ENCODE data around the gene TBX4. TPM values are rescaled to one million over a fixed set of nuclear protein-coding genes. Genes with fewer than 3 reads are reported as not detected.

TBX4 gene
- total RNA-seq, 1 experiment from 2014 or later = not detected

- ATAC-seq (no peak), DNase-seq (no peak)
- BruUV-seq (replicated peaks) = no TSS peak
- ChIA-PET POLR2A (ENCODE audit: unreplicated experiment) (interaction anchor here (0.6 kb wide), 1 partner anchor 84 kb away, joined by 7 read pairs; no protein-coding TSS in a partner anchor), CTCF (no interaction called here)
- no peaks in the 10 kb centered on the region for H4K20me1 ChIP-seq (ENCODE audit: low read length)
- no peaks in the 10 kb centered on the region for H3K79me2 ChIP-seq (ENCODE audit: low read length)
- H3K36me3 ChIP-seq (ENCODE audit: low read depth, low read length) = 0 out of 2 replicates have a peak, but pooled peaks cover 3% of the 10 kb centered on the region
- H3F3A ChIP-seq (ENCODE audit: low read length, unreplicated experiment) = no peaks in the 10 kb centered on the region
- no peak overlapping the region; the same call in 1 of the 2 replicates for H2AFZ ChIP-seq (ENCODE audit: low read length)
- H3K9ac ChIP-seq (ENCODE audit: low read length) = no peak overlapping the region
- TF ChIP-seq EZH2 (IDR thresholded peaks at IDR 0.05; ENCODE audit: low read length, unreplicated experiment) = no peak
- TF ChIP-seq CTCF (conservative IDR thresholded peaks at IDR 0.05; ENCODE audit: low read depth, low read length) = no peak
- TF ChIP-seq EZH2phosphoT487 (IDR thresholded peaks at IDR 0.05; ENCODE audit: borderline replicate concordance, low read length) = no peak
- intact Hi-C loops (cut with micrococcal nuclease) = no loop called here
- H3K27ac ChIP-seq (ENCODE audit: low read length) = no peak overlapping the region
- H3K4me1 ChIP-seq (ENCODE audit: insufficient read depth, low read length) = peaks cover 12% of the 10 kb centered on the region
- H3K9me2 ChIP-seq (replicated peaks; ENCODE audit: low read length) = no peaks in the 10 kb centered on the region
- H3K4me3 ChIP-seq (ENCODE audit: low read length) = no peak overlapping the region
- no peak overlapping the region for H3K4me2 ChIP-seq (ENCODE audit: low read length)
- no peaks in the 10 kb centered on the region for H3K27me3 ChIP-seq (ENCODE audit: low read length)
- 0 out of 2 replicates have a peak, but pooled peaks cover 3% of the 10 kb centered on the region for H3K9me3 ChIP-seq (ENCODE audit: low read length)
Observed at GRCh38 chr17:61442136-61442775, 10.0 kb upstream of the TBX4 start.

- Histone ChIP-seq H3K27me3 (ENCODE audit: low read length) (no peaks in the 10 kb centered on the region), H3K79me2 (ENCODE audit: low read length) (no peaks in the 10 kb centered on the region), H3K9me3 (ENCODE audit: low read length) (no peaks in the 10 kb centered on the region), H3F3A (ENCODE audit: low read length, unreplicated experiment) (no peaks in the 10 kb centered on the region), H2AFZ (ENCODE audit: low read length) (no peak overlapping the region), H3K4me2 (ENCODE audit: low read length) (no peak overlapping the region), H3K9ac (ENCODE audit: low read length) (no peak overlapping the region), H3K4me3 (ENCODE audit: low read length) (no peak overlapping the region), H3K36me3 (ENCODE audit: low read depth, low read length) (no peaks in the 10 kb centered on the region), H3K4me1 (ENCODE audit: insufficient read depth, low read length) (peaks cover 12% of the 10 kb centered on the region), H3K27ac (ENCODE audit: low read length) (no peak overlapping the region), H3K9me2 (replicated peaks; ENCODE audit: low read length) (no peaks in the 10 kb centered on the region), H4K20me1 (ENCODE audit: low read length) (no peaks in the 10 kb centered on the region)
- no peak for TF ChIP-seq EZH2 (IDR thresholded peaks at IDR 0.05; ENCODE audit: low read length, unreplicated experiment)
- no peak for TF ChIP-seq CTCF (conservative IDR thresholded peaks at IDR 0.05; ENCODE audit: low read depth, low read length)
- no peak for TF ChIP-seq EZH2phosphoT487 (IDR thresholded peaks at IDR 0.05; ENCODE audit: borderline replicate concordance, low read length)
- CTCF ChIA-PET = no interaction called here
- DNase-seq (no peak), ATAC-seq (no peak)
- POLR2A ChIA-PET (ENCODE audit: unreplicated experiment) = interaction anchor here (0.6 kb wide), 1 partner anchor 84 kb away, joined by 7 read pairs; no protein-coding TSS in a partner anchor
- BruUV-seq (replicated peaks) = no TSS peak
- intact Hi-C loops (cut with micrococcal nuclease) = no loop called here
Observed at GRCh38 chr17:61442878-61443474, 9.2 kb upstream of the TBX4 start.

- Histone ChIP-seq H3K4me1 (ENCODE audit: insufficient read depth, low read length) (peaks cover 12% of the 10 kb centered on the region), H3K9me3 (ENCODE audit: low read length) (no peaks in the 10 kb centered on the region), H3K4me3 (ENCODE audit: low read length) (no peak overlapping the region), H3K27me3 (ENCODE audit: low read length) (no peaks in the 10 kb centered on the region), H3K36me3 (ENCODE audit: low read depth, low read length) (no peaks in the 10 kb centered on the region), H3K9ac (ENCODE audit: low read length) (no peak overlapping the region), H3K79me2 (ENCODE audit: low read length) (no peaks in the 10 kb centered on the region), H3F3A (ENCODE audit: low read length, unreplicated experiment) (no peaks in the 10 kb centered on the region), H3K9me2 (replicated peaks; ENCODE audit: low read length) (no peaks in the 10 kb centered on the region), H4K20me1 (ENCODE audit: low read length) (no peaks in the 10 kb centered on the region), H2AFZ (ENCODE audit: low read length) (no peak overlapping the region), H3K4me2 (ENCODE audit: low read length) (no peak overlapping the region), H3K27ac (ENCODE audit: low read length) (no peak overlapping the region)
- no peak for TF ChIP-seq EZH2phosphoT487 (IDR thresholded peaks at IDR 0.05; ENCODE audit: borderline replicate concordance, low read length)
- no peak for TF ChIP-seq CTCF (conservative IDR thresholded peaks at IDR 0.05; ENCODE audit: low read depth, low read length)
- TF ChIP-seq EZH2 (IDR thresholded peaks at IDR 0.05; ENCODE audit: low read length, unreplicated experiment) = no peak
- ChIA-PET POLR2A (ENCODE audit: unreplicated experiment) (no interaction called here), CTCF (no interaction called here)
- no TSS peak for BruUV-seq (replicated peaks)
- ATAC-seq (no peak), DNase-seq (no peak)
- intact Hi-C loops (cut with micrococcal nuclease) = no loop called here
Observed at GRCh38 chr17:61443475-61443882, 8.7 kb upstream of the TBX4 start.

Data from PC-3 (cell line).